NCI-H2196 treated with DMSO at 0.1 percent for 48 hours (cell line): ENCODE measurements around the gene C1orf53.
A peak's percentile ranks its signal among the peaks of the same experiment; 100 is the strongest.
"Not testable (repeated sequence)": the region's sequence is repeated elsewhere in the genome, so short reads cannot be mapped to it uniquely, and the experiment has no call there.

Source experiments
- DNase-seq: peaks from one replicate; lab custom pipeline; 2025; ENCODE audit not compliant: unreplicated experiment; lab: John Stamatoyannopoulos, UW

The C1orf53 gene

GRCh38 chr1:197902454-197903195, at the start of gene C1orf53:
Gene C1orf53, plus strand, starts transcription at chr1:197902630. Its CDS starts 20 bp downstream, at chr1:197902650.
- DNase-seq, result peak; percentile 61

DNA sequence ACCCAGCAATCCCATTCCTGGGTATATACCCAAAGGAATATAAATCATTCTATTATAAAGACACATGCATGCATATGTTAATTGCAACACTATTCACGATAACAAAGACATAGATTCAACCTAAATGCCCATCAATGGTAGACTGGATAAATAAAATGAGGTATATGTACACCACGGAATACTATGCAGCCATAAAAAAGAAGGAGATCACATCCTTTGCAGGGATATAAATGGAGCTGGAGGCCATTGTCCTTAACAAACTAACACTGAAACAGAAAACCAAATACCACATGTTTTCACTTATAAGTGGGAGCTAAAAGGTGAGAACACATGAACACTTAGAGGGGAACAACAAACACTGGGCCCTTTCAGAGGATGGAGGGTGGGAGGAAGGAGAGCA, 46.7 kb upstream of the C1orf53 start:
- DNase-seq, result not testable (repeated sequence)

DNA sequence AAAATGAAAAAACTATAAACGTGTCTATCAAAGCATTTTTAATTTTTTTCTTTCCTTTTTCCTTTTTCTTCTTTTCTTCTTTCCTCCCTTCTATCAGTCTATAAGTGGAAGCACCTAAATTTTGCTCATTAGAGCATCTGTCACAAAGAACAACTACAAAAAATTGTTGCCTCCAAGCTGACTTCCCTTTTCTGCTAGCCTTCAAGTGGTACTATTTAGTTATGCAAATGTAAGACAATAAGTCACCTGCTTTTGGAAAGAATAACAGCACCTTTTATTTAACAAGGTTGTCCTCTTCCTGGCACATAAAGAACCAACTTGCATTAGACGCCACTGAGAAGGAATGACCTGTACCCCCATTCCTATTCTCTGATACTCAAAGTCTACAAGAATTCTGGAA, 45.0 kb upstream of the C1orf53 start:
- no peak for DNase-seq

DNA sequence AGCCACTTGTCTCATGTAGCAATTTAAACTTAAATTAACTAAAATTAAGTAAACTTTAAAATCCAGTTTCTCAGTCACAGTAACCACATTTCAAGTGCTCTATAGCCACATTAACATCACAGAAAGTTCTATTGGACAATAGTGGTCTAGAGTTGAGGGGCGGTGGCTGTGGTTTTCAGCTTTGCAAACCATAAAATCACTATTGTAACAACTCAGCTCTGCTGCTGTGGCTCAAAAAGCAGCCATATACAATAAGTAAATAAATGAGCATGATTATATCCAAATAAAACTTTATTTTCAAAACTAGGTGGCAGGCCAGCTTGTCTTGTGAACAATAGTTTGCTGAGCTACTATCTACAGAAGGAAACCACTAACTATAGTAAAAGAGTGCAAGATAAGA, 43.4 kb upstream of the C1orf53 start:
- DNase-seq, result no peak

DNA sequence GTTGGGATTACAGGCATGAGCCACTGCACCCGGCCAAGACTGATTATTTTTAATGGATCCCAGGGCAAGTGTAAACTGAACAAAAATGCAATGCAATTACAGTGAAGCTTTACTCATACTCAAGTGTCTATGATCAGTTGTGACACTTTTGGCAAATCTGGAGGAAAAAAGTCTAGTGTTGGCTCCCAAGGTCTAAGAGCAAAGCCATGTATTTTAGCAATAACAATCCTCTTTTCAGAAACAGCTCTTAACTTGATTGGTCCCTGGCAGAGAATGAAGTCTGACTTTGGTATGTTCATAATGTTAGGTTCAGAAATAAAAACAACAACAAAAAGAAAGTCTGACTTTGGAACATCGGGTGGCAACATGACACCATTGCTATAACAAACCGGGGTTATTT, 40.2 kb upstream of the C1orf53 start:
- no peak for DNase-seq

- no peak for DNase-seq
These were observed 39.8 kb upstream of the C1orf53 start for GRCh38 chr1:197862671-197863070.

GRCh38 chr1:197865809-197866208, 36.6 kb upstream of the C1orf53 start:
- no peak for DNase-seq

DNA sequence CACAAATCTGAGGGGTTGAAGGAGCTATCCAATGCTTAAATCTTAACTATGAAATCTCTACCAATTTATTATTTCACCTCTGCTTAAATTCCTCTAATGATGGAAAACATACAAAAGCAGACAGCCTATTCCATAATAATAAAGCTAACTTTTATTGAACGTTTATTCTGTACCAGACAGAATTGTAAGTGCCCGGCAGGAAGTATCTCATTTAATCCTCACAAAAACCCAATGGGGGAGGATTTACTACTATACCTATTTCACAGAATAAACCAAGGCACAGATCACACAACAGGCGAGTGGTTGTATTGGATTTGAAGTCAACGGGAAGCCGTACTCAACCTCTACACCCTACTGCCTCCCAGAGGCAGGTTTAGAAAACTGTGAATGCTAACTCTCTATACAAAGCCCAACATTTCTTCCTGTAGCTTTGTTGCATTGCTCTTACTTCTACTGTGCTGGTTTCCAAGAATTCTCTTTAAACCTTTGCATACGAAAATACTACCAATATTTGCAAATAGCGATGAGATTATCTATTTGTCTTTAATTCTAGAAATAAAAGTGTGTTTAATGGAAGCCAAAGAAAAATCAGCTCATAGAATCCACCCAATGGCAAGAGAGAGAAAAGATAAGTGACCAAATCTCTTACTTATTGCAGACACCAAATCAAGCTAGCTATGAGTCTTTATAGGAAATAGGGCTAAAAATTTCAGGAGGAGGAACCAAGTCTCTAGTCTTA, 33.5 kb upstream of the C1orf53 start:
- DNase-seq, result no peak

DNA sequence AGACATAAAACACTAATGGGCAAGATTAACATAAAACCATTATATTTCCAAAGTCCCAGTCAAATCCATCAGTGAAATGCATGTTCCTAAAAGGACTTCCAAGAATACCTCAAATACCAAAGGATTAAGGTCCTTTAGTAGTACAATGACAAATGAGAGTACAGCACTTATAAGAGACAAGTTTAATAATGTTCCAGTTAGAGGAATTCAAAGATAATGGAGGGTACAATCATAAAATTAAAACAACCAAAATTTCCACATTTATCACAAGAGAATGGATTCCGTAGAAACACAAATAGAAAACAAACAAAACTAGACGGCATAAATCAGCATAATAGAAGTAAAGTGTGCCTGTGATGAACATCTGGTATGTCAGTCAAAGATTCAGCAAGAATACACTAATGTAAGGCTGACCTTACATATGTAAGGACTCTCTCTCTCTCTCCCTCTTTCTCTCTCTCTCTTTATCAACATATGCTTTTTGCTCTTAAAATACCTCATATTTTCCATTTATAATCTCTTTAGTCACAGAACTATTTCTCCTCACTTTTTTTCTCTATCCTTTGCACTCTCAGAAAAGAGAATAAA, 32.8 kb upstream of the C1orf53 start:
- DNase-seq, result no peak

DNA sequence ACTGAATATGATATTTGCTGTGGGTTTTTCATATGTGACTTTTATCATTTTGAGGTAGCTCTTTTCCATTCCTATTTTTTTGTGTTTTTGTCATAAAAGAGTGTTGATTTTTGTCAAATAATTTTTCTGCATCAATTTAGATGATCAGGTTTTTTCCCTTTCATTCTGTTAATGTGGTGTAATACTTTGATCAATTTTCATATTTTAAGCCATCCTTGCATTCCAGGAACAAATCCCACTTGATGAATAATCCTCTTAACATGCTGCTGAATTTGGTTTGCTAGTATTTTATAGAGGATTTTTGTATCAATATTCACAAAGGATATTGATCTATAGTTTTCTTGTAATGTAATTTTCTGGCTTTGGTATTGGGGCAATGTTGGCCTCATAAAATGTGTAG, 25.5 kb upstream of the C1orf53 start:
- DNase-seq, result no peak

DNA sequence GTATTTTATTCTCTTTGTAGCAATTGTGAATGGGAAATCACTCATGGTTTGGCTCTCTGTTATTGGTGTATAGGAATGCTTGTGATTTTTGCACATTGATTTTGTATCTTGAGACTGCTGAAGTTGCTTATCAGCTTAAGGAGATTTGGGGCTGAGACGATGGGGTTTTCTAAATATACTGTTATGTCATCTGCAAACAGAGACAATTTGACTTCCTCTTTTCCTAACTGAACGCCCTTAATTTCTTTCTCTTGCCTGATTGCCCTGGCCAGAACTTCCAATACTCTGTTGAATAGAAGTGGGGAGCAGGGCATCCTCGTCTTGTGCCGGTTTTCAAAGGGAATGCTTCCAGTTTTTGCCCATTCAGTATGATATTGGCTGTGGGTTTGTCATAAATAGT, 22.0 kb upstream of the C1orf53 start:
- DNase-seq, result not testable (repeated sequence)

- not testable (repeated sequence) for DNase-seq
These were observed 20.2 kb upstream of the C1orf53 start for GRCh38 chr1:197882241-197882640.

DNA sequence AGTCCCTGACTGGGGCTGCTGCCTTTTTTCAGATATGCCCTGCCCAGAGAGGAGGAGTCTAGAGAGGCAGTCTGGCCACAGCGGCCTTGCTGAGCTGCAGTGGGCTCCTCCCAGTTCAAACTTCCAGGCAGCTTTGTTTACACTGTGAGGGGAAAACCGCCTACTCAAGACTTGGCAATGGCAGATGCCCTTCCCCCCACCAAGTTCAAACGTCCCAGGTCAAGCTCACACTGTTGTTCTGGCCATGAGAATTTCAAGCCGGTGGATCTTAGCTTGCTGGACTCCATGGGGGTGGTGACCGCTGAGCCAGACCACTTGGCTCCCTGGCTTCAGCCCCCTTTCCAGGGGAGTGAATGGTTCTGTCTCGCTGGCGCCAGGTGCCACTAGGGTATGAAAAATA, 18.3 kb upstream of the C1orf53 start:
- no peak for DNase-seq

- DNase-seq, result no peak
These were observed 11.5 kb upstream of the C1orf53 start for GRCh38 chr1:197890936-197891335.

- no peak for DNase-seq
These were observed 9.7 kb upstream of the C1orf53 start for GRCh38 chr1:197892684-197893083.

GRCh38 chr1:197896301-197896700, 6.1 kb upstream of the C1orf53 start:
- DNase-seq, result no peak

GRCh38 chr1:197899037-197899436, 3.4 kb upstream of the C1orf53 start:
- DNase-seq, result no peak

GRCh38 chr1:197902131-197902453, 338 bp upstream of the C1orf53 start:
- no peak for DNase-seq

DNA sequence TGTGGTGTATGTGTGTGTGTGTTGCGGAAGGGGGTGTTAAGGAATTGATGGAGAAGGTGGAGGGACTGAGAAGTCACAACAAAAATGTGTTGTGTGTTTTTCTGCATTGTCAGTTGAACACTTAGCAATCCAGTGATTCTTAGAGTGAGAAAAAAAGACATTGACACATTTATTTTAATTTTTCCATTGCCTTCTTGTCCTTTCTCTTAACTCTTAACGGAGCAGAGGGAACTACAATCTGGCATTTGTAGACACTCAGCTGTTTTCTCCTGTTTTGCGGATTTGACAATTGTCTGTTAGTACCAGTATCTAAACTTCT, 725 bp downstream of the C1orf53 start:
- no peak for DNase-seq

DNA sequence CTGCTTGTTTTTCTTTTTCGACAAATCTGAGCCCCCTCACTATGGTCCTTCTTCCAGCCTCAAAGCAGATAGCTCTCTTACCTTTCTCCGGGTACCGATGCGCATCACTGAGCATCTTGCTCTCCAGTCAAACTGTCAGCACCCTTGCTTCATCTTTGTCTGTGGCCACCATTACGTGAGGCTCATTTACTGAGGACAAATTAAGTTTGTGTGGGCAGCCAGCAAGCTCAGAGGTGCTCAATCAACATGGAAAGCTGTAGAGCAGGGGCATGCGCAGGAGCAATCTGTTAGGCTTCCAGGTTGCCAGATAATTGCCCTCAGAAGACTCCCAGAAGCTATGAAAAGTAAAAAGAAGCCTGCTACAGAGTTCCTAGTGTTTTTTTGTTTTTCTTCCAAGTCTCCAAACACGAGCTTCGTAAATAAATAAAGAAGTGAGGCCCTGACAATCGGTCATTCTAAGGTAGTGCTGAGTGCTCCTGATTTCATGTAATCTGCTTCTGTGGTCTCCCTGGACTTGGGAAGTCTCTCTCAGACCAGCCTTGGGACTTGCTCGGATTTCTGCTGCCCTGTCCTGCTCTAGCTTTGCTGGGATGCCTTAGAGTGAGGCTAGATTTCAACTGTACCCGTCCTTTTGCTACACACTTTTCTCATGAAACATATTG, 1.8 kb downstream of the C1orf53 start:
- no peak for DNase-seq

DNA sequence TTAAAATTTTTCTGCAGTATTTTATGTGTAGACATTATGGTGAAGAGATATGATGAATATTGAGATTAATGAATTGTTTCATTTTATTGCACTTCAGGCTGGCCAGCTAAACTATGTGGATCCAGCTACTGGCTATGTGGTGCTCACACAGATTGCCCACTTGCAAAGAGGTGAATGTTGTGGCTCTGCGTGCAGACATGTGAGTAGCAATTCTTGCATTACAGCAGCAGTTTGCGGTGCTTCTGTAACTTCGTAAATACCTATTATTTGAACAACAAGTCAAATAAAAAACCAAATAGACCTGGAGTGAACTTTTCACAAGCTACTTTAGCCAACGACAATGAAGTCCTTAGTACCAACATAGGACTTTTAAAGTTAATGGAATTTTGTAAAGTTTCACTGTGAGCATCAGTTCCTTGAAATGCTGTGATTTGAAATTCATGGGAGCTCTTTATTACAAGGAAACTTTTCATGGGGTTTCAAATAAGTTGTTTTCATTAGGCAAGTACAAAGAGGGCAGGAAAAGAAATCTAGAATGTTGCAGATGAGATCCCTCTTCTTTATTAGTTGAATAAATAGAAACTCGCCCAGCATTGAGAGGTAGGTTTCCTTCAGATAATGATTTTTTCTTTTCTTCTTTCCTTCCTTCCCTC, 3.4 kb downstream of the C1orf53 start:
- no peak for DNase-seq
